Bronchial smooth muscle cell (primary cell): ENCODE results near the gene RFX4. TPM values are rescaled to one million over a fixed set of nuclear protein-coding genes. Genes with fewer than 3 reads are reported as not detected.

Experiments
- total RNA-seq: library from RNA; depleted of rRNA; stranded (reverse); fragments of >200 nt; gene quantifications from 2 replicates; pipeline ENCODE4 v1.2.1, GENCODE V29; 2014

RFX4 gene
- not detected in 2 replicates for total RNA-seq

GRCh38 chr12:106582641-106583230, at the start of gene RFX4:
TSS of gene RFX4 (plus strand) at chr12:106583004. CDS start at chr12:106583321, 317 bp downstream.

GRCh38 chr12:106774005-106774807, 191.4 kb downstream of the RFX4 start, which contains the start of gene RIC8B:
TSS of gene RIC8B (plus strand) at chr12:106774682. CDS start at chr12:106774746, 64 bp downstream.

Other genes with a start within 250 kb of the RFX4 start
- gene POLR3B, start 225.3 kb upstream of the RFX4 start, total RNA-seq = 8.9 and 9.3 TPM in 2 replicates
- 9.3 and 14.0 TPM in 2 replicates for gene RIC8B, start 191.7 kb downstream of the RFX4 start, total RNA-seq